ENCODE results near the gene LINGO1. TPM values are rescaled to one million over a fixed set of nuclear protein-coding genes. Genes with fewer than 3 reads are reported as not detected.

Gene LINGO1
- total and polyA plus RNA-seq, 2 donors (not counting 3 experiments of a cell fraction or from before 2014, with no cell fraction given) = 0.15 to 0.33 TPM

DNA sequence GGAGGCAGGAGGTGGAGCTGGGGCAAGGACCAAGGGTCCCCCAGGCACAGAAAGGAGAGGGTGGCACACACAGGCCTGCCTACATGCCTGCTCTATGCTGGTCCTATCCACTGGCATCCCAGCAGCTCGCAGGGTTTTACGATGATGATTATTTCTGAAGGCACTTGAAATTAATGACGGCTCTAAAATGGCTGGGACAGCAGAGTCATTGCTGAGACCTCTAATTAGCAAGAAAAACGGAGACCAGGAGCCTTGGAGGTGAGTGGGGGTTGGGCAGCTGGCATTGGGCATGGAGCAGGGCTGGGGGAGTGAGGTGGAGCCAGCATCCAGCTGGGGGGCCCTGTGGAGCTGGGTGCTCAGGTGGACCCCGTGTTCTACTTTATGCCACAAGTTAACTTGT, 3.5 kb upstream of the LINGO1 start:
- intact Hi-C loops (cut with micrococcal nuclease) = loop anchor here (10.0 kb wide), 1 partner anchor 149 kb away; no protein-coding TSS in a partner anchor

More for the DNA sequence above, 3.5 kb upstream of the LINGO1 start:
- DNase-seq (ENCODE audit: low read depth, low spot score) (no peak), FAIRE-seq (no peak)
- Histone ChIP-seq H3K9me1 (replicated peaks; ENCODE audit: control insufficient read depth, extremely low read depth, insufficient read depth, low read length) (no peaks in the 10 kb centered on the region), H2AFZ (ENCODE audit: low read depth, low read length) (no peak overlapping the region), H3K79me2 (ENCODE audit: control insufficient read depth, insufficient read depth, low read length) (no peaks in the 10 kb centered on the region), H3K27ac (ENCODE audit: insufficient read depth, low read depth, low read length) (no peak overlapping the region), H3K27me3 (ENCODE audit: control insufficient read depth in 2 of 2, insufficient read depth in 2 of 2, low read length in 2 of 2) (peaks cover 19 to 22% of the 10 kb centered on the region in 2 experiments), H3K9ac (replicated peaks; ENCODE audit: extremely low read depth, insufficient read depth, low read length) (no peak overlapping the region), H4K20me1 (replicated peaks; ENCODE audit: control insufficient read depth, extremely low read depth, insufficient read depth, low read length) (no peaks in the 10 kb centered on the region), H3K4me2 (ENCODE audit: insufficient read depth, low read length) (no peak overlapping the region), H3K4me1 (ENCODE audit: control insufficient read depth, extremely low read depth, insufficient read depth, low read length) (peaks cover 3% of the 10 kb centered on the region), H3K36me3 (ENCODE audit: control insufficient read depth in 2 of 2, extremely low read depth in 1 of 2, insufficient read depth in 2 of 2, low read length in 2 of 2) (no peaks in the 10 kb centered on the region), H3K9me3 (replicated peaks; ENCODE audit: control insufficient read depth, insufficient read depth, low read length) (no peaks in the 10 kb centered on the region), H3K4me3 (replicated peaks in 1 of 3; ENCODE audit: insufficient read depth in 1 of 3, low read depth in 1 of 3, low read length in 3 of 3) (no peak overlapping the region)
- BruUV-seq (replicated peaks) = no TSS peak
- POLR2A ChIA-PET = no interaction called here
- TF ChIP-seq POLR2AphosphoS5 (IDR thresholded peaks at IDR 0.05; ENCODE audit: insufficient read depth, low read depth, low read length) (no peak), MYC (IDR thresholded peaks at IDR 0.05; ENCODE audit: low read depth, low read length) (no peak), FOS (IDR thresholded peaks at IDR 0.05; ENCODE audit: borderline replicate concordance, insufficient read depth, low read length) (no peak), POLR2A (IDR thresholded peaks at IDR 0.05; ENCODE audit: low read depth, low read length) (no peak), MAX (IDR thresholded peaks at IDR 0.05; ENCODE audit: insufficient read depth, insufficient read length) (no peak), GATA2 (IDR thresholded peaks at IDR 0.05; ENCODE audit: insufficient read depth, insufficient read length, low read depth, low read length) (no peak), JUN (IDR thresholded peaks at IDR 0.05; ENCODE audit: borderline replicate concordance, insufficient read depth, insufficient read length, low read depth) (no peak), CTCF (IDR thresholded peaks at IDR 0.05; ENCODE audit: extremely low read depth in 1 of 2, insufficient read depth in 1 of 2, low read depth in 1 of 2, low read length in 2 of 2) (no peak), EZH2 (IDR thresholded peaks at IDR 0.05; ENCODE audit: borderline replicate concordance, low read depth, low read length, severe bottlenecking) (no peak)
- CTCF ChIA-PET = interaction anchor here (1.2 to 5.9 kb wide), 5 partner anchors 11 to 185 kb away, joined by 3 to 116 read pairs (median 36); no protein-coding TSS in a partner anchor
- dilution Hi-C loops (cut with MboI; ENCODE audit: extremely low pct_ligation_motif_present, low sequenced_read_pairs) = no loop called here

All from endothelial cell of umbilical vein (primary cell).